Activated T-helper 1 cell treated with anti-CD3 and anti-CD28 coated beads, Interleukin-2, amount 50 U/mL, for 16 hours (primary cell): ENCODE results near the gene CCNJ.
"Not testable (repeated sequence)": the region's sequence is repeated elsewhere in the genome, so short reads cannot be mapped to it uniquely, and the experiment has no call there.

Experiments
- DNase-seq, 2 donors: peaks; one replicate each; pipeline ENCODE4 v3.0.0-alpha.2; 2020; ENCODE audit warnings: low read depth in 1 of 2, low spot score in 1 of 2

The CCNJ gene

GRCh38 chr10:96043033-96043892, at the start of gene CCNJ:
Gene CCNJ, plus strand, starts transcription at chr10:96043583. Its CDS starts 811 bp downstream, at chr10:96044394.
- DNase-seq = peak; percentile 41 to 71

GRCh38 chr10:95994376-95994775, 49.0 kb upstream of the CCNJ start:
- DNase-seq = not testable (repeated sequence)

- no peak for DNase-seq
These were observed 45.1 kb upstream of the CCNJ start for GRCh38 chr10:95998255-95998784.

- DNase-seq = no peak
These were observed 29.4 kb upstream of the CCNJ start for GRCh38 chr10:96013956-96014355.

DNA sequence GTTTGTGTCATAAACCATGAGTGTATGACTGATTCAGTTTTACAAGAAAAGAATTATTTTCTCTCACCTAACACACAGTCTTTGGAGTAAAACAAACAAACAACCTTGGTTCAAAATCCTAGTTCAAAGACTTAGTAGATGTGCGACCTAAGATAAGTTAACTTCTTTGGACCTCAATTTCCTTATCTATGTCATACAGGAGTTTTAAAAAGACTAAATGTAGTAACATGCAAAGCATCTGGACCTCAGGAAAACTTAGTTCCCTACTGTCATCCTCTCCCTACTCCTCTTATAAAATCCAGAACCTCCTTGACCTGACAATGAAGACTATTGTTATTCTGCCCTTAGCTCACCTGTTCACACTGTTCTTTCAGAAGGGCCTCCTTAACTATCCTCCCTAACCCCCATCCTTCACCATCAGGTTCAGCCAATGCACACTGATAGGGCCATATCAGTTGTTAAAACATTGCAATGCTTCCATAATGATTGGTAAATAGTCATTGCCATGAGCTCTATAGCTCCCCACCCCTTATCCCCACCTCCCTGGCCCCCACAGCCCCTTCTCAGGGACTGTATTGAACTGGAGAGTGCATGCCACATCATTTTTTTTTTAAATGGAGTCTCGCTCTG, 28.8 kb upstream of the CCNJ start:
- DNase-seq = no peak

GRCh38 chr10:96017191-96017687, 26.1 kb upstream of the CCNJ start:
- DNase-seq = no peak

GRCh38 chr10:96021332-96021731, 22.1 kb upstream of the CCNJ start:
- DNase-seq = no peak

DNA sequence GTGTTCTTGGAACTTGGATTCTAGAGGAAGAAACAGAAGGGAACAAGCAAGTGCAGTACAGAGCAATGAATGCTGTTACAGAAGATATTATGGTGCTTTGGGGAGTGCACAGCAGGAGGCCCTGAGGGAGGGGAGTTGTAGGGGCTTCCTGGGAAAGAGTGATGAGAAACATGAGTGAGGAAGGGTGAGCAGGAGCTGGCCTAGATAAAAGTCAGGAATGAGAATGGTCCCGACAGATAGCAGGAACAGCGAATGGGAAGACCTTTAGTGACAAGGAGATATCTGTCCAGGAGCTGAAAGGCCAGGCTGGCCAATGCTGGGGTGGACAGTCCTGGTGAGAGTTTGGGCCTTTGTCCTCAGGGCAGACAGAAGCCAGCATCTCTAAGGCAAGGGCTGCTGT, 20.6 kb upstream of the CCNJ start:
- no peak for DNase-seq

DNA sequence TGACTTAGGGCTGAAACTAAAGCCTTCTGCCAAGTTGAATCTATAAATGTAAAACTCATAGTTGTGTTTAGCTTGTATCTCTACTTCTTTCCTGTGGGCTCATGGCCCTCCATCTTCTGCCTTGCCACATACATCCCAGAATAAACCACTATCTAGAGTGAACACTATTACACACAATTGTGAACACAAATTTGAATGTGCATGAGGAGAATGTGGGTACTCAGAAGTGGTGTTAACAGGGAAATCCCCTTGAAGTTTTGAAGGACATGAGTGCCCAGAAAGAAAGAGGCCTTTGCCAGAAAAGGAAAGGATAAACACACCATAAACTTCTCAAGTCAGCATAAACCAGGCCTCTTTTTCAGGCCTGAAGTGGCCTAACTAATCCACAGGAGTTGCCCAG, 20.2 kb upstream of the CCNJ start:
- no peak for DNase-seq

- DNase-seq = no peak
These were observed 17.8 kb upstream of the CCNJ start for GRCh38 chr10:96025566-96025965.

- DNase-seq = no peak
These were observed 8.8 kb upstream of the CCNJ start for GRCh38 chr10:96034625-96035024.

- DNase-seq = no peak
These were observed 4.7 kb upstream of the CCNJ start for GRCh38 chr10:96038476-96039387.

- no peak for DNase-seq
These were observed 2.2 kb upstream of the CCNJ start for GRCh38 chr10:96041146-96041545.

DNA sequence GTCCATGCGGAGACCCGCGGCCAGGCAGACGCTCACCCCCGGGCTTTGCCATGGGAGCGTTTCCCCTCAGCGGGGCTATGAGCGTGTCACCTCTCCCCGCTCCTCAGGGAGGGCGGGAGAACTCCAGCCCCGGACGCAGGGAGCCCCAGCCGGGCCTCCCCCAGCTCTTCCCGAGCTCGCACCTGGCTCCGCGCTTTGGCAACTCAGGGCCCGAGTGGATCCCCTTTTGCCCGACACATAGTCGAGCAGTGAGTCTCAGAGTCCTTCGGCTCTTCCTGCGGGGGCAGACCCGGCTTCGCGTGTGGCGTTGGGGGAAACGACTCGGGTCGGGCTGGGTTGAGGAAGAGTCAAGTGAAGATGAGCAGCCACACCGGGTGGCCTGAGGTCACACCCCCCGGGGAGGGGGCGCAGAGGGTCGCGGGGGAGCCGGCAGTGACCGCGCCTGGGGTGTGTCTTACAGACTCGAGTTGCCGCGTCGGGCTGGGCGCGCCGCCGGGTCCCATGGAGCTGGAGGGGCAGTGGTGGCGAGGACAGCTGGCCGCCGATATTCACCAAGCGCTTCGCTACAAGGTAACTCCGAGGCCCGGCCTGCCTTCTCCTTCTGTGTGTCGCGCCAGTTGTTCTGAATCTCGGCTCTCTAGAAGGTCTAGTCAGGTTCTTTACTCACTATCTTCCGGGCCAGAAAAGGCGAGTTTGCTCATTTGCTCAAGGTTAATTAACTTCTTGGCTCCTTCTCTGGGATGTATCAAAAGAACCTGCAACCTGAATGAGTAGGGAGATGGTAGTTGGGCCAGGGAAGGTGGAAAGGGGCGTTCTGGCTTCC, 721 bp downstream of the CCNJ start:
- peak; percentile 14 to 27 for DNase-seq

DNA sequence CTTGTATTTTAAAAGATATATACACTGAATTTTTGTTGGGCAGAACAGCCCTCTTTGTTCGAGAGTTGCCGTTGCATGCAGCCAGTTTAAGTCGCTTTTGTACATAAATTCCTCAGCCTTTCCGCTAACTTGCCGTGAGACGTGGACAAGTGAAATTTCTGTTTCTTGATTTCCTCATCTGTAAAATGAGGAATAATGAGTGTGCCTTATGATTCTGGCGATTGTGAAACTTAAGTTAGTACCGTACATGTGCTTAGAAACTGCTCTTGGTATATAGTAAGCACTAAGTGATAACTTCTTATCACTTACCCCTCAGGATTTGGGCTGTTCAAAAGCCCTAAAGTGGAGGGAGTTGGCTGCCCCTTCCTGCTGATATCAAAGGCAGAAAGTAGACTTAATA, 1.4 kb downstream of the CCNJ start:
- no peak for DNase-seq

DNA sequence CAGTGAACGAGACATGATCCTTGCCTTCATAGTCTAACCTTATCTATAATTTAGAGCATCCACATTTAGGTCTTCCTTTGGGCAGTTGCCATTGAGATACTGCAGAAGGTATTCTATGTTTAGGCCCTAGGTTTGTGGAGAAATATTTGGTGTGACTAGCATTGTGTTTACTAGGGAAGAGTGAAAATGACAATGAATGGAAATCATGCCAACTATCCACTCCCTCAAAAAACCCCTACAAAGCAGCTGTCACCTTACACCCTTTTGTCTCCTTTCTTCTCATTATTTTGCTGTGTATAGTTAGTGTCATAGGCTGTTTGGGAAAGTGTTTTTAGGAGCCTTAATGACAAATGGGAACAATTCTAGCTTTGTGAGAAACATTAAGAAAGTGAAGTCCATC, 3.2 kb downstream of the CCNJ start:
- no peak for DNase-seq

DNA sequence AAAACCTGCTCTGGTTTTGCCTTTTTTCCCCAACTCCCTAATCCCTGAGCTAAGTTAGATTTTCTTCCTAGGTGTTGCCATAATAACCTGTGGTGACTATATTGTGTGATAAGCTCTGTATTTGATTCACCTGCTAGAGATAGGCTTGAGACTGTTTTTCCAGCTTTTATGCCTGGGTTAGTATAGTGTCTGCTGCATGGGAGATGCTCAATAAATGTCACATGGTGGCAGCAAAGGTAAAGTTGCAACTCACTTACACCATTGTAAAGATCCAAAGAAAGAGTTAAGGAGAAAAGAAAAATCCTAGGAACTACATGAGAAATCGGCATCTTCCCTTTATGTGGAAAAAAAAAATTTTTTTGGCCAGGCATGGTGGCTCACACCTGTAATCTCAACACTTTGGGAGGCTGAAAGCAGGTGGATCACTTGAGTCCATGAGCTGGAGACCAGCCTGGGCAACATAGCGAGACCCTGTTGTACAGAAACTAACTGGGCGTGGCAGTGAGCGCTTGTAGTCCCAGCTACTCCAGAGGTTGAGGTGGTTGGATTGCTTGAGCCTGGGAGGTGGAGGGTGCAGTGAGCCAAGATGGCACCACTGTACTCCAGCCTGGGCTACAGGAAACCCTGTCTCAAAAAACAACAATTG, 3.7 kb downstream of the CCNJ start:
- no peak for DNase-seq

DNA sequence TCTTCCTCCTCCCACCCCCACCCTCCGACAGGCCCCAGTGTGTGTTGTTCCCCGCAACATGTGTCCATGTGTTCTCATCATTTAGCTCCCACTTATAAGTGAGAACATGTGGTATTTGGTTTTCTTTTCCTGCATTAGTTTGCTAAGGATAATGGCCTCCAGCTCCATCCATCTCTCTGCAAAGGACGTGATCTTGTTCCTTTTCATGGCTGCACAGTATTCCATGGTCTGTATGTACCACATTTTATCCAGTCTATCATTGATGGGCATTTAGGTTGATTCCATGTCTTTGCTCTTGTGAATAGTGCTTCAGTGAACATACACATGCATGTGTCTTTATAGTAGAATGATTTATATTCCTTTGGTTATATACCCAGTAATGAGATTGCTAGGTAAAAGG, 4.5 kb downstream of the CCNJ start:
- not testable (repeated sequence) for DNase-seq

DNA sequence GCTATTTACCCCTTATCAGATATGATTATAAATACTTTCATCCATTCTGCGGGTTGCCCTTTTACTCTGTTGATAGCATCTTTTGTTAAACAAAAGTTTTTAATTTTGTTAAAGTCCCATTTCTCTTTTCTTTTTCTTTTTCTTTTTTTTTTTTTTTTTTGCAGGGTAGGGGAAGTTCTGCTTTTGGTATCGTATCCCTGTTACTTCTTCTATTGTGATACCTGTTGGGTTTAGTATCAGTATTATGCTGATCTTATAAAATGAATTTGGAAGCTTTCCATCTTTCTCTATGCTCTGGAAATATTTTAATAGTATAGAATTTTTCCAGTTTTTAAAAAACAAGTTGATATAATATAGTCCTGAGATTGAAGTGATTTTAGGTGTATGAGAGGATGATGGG, 6.0 kb downstream of the CCNJ start:
- no peak for DNase-seq

DNA sequence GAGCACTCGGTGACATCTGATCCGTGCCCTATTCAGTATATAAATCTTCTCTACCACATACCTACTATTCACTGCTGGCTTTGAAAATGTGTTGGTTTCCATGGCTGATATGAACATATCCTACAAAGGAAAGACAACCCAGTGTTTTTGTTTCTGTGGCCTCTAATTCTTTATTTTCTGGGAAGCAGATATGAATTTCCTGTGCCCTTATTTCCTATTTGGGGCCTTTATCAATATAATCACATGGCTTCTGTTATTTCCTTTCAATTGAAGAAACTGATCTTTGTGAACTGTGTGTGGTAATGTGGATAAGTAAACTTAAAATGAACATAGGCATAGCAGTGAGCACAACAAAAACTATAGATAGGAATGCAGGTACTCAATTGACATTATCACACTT, 10.6 kb downstream of the CCNJ start:
- no peak for DNase-seq
